Mesothelial cell of epicardium (in vitro differentiated cells): Measurements from ENCODE around the gene IGFBP2. TPM values are rescaled to one million over a fixed set of nuclear protein-coding genes. Genes with fewer than 3 reads are reported as not detected.
A peak's percentile ranks its signal among the peaks of the same experiment; 100 is the strongest.
"Not testable (repeated sequence)": the region's sequence is repeated elsewhere in the genome, so short reads cannot be mapped to it uniquely, and the experiment has no call there.

Experiments used
- DNase-seq, 2 experiments: peaks; one replicate each; pipeline ENCODE4 v3.0.0; 2021; ENCODE audit warnings: low spot score in 2 of 2; ENCODE audit not compliant: unreplicated experiment in 2 of 2
- H3K27ac Mint-ChIP-seq: 2 replicates; pipeline ENCODE4 v1.8.0; 2021; ENCODE audit warnings: mixed read lengths
- H3K27me3 Mint-ChIP-seq: 2 replicates; pipeline ENCODE4 v1.8.0; 2021; ENCODE audit warnings: low read depth, mixed read lengths
- H3K36me3 Mint-ChIP-seq: 2 replicates; pipeline ENCODE4 v1.8.0; 2021; ENCODE audit warnings: mixed read lengths
- H3K4me1 Mint-ChIP-seq: 2 replicates; pipeline ENCODE4 v1.8.0; 2021; ENCODE audit warnings: mixed read lengths
- H3K4me3 Mint-ChIP-seq: 2 replicates; pipeline ENCODE4 v1.8.0; 2021; ENCODE audit warnings: mild to moderate bottlenecking, moderate library complexity, mixed read lengths
- H3K9me3 Mint-ChIP-seq: 2 replicates; pipeline ENCODE4 v1.8.0; 2021; ENCODE audit warnings: mixed read lengths
- CTCF ChIP-seq: fragments of 200-600 bp; sonication (generic); IDR thresholded peaks from one replicate; pipeline ENCODE4 v1.5.0; 2021; ENCODE audit warnings: antibody characterized with exemption; ENCODE audit not compliant: unreplicated experiment
- total RNA-seq: library from RNA; stranded (reverse); gene quantifications from 3 replicates; pipeline ENCODE4 v1.2.1, GENCODE V29; 2021

Gene IGFBP2
- total RNA-seq, 1 donor from 2014 or later: 376 TPM

- H3K9me3 Mint-ChIP-seq: no peaks in the 10 kb centered on the region
- H3K27me3 Mint-ChIP-seq: no peaks in the 10 kb centered on the region
- no peak for TF ChIP-seq CTCF
- no peaks in the 10 kb centered on the region for H3K36me3 Mint-ChIP-seq
- peak overlapping the region; percentile 93 for H3K27ac Mint-ChIP-seq
- no peak for DNase-seq
- H3K4me1 Mint-ChIP-seq: peaks cover 19% of the 10 kb centered on the region
- H3K4me3 Mint-ChIP-seq: no peak overlapping the region
Measured at GRCh38 chr2:216596980-216597509, 36.2 kb upstream of the IGFBP2 start.

GRCh38 chr2:216597825-216598224 lies 35.4 kb upstream of the IGFBP2 start:
- peaks cover 22% of the 10 kb centered on the region for H3K4me1 Mint-ChIP-seq
- not testable (repeated sequence) for H3K36me3 Mint-ChIP-seq, H3K4me3 Mint-ChIP-seq, DNase-seq, H3K27me3 Mint-ChIP-seq, H3K27ac Mint-ChIP-seq, H3K9me3 Mint-ChIP-seq

- no peak overlapping the region for H3K27ac Mint-ChIP-seq
- H3K27me3 Mint-ChIP-seq: no peaks in the 10 kb centered on the region
- TF ChIP-seq CTCF: no peak
- DNase-seq: no peak
- peaks cover 36% of the 10 kb centered on the region for H3K4me1 Mint-ChIP-seq
- no peak overlapping the region for H3K4me3 Mint-ChIP-seq
- H3K36me3 Mint-ChIP-seq: no peaks in the 10 kb centered on the region
- no peaks in the 10 kb centered on the region for H3K9me3 Mint-ChIP-seq
Measured at GRCh38 chr2:216601632-216602409, 31.4 kb upstream of the IGFBP2 start.

- Mint-ChIP-seq H3K27me3 (no peaks in the 10 kb centered on the region), H3K36me3 (no peaks in the 10 kb centered on the region), H3K4me3 (no peak overlapping the region), H3K9me3 (no peaks in the 10 kb centered on the region), H3K4me1 (peaks cover 32% of the 10 kb centered on the region), H3K27ac (no peak overlapping the region)
- TF ChIP-seq CTCF: no peak
- DNase-seq: no peak
Measured at GRCh38 chr2:216603010-216603883, 30.0 kb upstream of the IGFBP2 start.

GRCh38 chr2:216603884-216604245 lies 29.4 kb upstream of the IGFBP2 start:
- Mint-ChIP-seq H3K27ac (peak overlapping the region; percentile 57), H3K9me3 (no peaks in the 10 kb centered on the region), H3K36me3 (no peaks in the 10 kb centered on the region), H3K27me3 (no peaks in the 10 kb centered on the region), H3K4me3 (no peak overlapping the region), H3K4me1 (peaks cover 32% of the 10 kb centered on the region)
- DNase-seq: no peak
- no peak for TF ChIP-seq CTCF

- peaks cover 32% of the 10 kb centered on the region for H3K4me1 Mint-ChIP-seq
- TF ChIP-seq CTCF: no peak
- no peaks in the 10 kb centered on the region for H3K9me3 Mint-ChIP-seq
- H3K27me3 Mint-ChIP-seq: no peaks in the 10 kb centered on the region
- no peak overlapping the region for H3K27ac Mint-ChIP-seq
- no peak for DNase-seq
- no peak overlapping the region for H3K4me3 Mint-ChIP-seq
- H3K36me3 Mint-ChIP-seq: no peaks in the 10 kb centered on the region
Measured at GRCh38 chr2:216604458-216604857, 28.8 kb upstream of the IGFBP2 start.
